BE2C (cell line): ENCODE measurements around the gene ELOVL5.
"Not testable (repeated sequence)": the region's sequence is repeated elsewhere in the genome, so short reads cannot be mapped to it uniquely, and the experiment has no call there.

Experiments
- DNase-seq: peaks from one replicate; pipeline ENCODE4 v3.0.0-alpha.2; 2020
- H3K27me3 ChIP-seq: fragments of 250-450 bp; sonication (Bioruptor Pico); 2 replicates; pipeline ENCODE4 v1.5.1; 2020; ENCODE audit warnings: mild to moderate bottlenecking
- H3K36me3 ChIP-seq: fragments of 250-450 bp; sonication (Bioruptor Pico); 2 replicates; pipeline ENCODE4 v1.5.1; 2020; ENCODE audit warnings: mild to moderate bottlenecking
- H3K4me1 ChIP-seq: fragments of 250-450 bp; sonication (Bioruptor Pico); 2 replicates; pipeline ENCODE4 v1.5.1; 2020
- H3K4me3 ChIP-seq: 2 replicates; pipeline ENCODE4 v1.5.1; 2011; ENCODE audit warnings: low read depth, low read length
- H3K9me3 ChIP-seq: fragments of 250-450 bp; sonication (Bioruptor Pico); 2 replicates; pipeline ENCODE4 v1.5.1; 2020
- TF ChIP-seq, protein P1 (sequence below): IDR thresholded peaks from 2 replicates; pipeline ENCODE4 v1.5.1; 2012; ENCODE audit warnings: mild to moderate bottlenecking, low read depth, low read length

Gene ELOVL5

DNA sequence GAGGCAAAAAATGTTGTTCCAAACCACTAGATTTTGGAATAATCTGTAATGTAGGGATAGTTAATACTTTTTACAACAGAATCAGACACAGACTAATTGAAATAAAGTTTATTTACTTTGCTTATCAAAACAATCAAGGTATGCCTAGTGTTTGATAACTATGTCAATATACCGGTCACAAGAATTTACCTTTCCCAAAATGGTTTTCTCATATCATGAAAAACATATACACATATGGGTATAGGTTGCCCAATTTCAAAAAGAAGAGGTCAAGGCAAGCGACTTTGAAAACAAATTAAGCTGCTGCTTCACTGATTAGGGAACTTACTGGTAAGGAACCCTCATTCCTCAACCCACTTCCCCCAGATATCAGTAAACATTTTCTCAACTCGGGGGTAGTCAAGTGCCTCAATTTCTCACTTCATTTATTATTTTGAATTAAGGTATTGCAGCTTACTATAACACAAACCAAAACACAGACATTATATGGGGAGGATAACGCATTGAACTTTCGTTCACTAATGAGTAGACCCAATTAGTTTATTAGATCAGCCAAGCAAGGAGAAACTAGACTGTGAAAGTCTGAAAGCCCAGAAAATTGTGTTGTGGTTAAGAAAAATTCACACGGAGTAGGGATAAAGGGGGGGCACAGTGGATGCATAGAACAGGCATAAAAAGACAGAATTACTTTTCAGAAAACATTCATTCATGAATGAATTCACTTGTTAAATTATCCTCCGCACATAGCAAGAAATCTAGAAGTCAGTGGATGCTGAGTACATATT lies 9.0 kb upstream of the ELOVL5 start:
- no peaks in the 10 kb centered on the region for H3K9me3 ChIP-seq
- TF ChIP-seq, protein P1, sequence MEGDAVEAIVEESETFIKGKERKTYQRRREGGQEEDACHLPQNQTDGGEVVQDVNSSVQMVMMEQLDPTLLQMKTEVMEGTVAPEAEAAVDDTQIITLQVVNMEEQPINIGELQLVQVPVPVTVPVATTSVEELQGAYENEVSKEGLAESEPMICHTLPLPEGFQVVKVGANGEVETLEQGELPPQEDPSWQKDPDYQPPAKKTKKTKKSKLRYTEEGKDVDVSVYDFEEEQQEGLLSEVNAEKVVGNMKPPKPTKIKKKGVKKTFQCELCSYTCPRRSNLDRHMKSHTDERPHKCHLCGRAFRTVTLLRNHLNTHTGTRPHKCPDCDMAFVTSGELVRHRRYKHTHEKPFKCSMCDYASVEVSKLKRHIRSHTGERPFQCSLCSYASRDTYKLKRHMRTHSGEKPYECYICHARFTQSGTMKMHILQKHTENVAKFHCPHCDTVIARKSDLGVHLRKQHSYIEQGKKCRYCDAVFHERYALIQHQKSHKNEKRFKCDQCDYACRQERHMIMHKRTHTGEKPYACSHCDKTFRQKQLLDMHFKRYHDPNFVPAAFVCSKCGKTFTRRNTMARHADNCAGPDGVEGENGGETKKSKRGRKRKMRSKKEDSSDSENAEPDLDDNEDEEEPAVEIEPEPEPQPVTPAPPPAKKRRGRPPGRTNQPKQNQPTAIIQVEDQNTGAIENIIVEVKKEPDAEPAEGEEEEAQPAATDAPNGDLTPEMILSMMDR, result no peak
- DNase-seq, result no peak
- no peaks in the 10 kb centered on the region for H3K36me3 ChIP-seq
- no peaks in the 10 kb centered on the region for H3K27me3 ChIP-seq
- H3K4me1 ChIP-seq, result peaks cover 6% of the 10 kb centered on the region
- H3K4me3 ChIP-seq, result no peak overlapping the region

DNA sequence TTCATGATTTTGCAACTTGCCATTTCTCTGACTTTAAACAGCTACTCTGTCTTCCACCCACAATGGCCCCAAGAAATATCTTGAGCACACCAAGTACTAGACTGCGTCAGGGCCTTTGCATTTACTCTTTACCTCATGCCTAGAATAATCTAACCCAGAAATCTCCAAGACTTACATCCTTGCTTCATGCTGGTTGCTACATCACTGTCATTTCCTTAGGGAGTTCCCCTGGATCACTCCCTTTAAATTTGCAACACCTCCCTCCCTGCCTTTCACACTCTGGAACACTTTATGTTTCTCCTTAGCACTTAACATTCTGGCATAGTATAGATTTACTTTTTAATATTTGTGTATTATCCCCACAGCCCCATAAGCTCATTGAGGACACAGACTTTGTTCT lies 4.9 kb upstream of the ELOVL5 start:
- TF ChIP-seq, protein P1, result no peak
- H3K4me3 ChIP-seq, result no peak overlapping the region
- no peaks in the 10 kb centered on the region for H3K9me3 ChIP-seq
- peaks cover 5% of the 10 kb centered on the region for H3K4me1 ChIP-seq
- no peaks in the 10 kb centered on the region for H3K27me3 ChIP-seq
- DNase-seq, result no peak
- H3K36me3 ChIP-seq, result no peaks in the 10 kb centered on the region

DNA sequence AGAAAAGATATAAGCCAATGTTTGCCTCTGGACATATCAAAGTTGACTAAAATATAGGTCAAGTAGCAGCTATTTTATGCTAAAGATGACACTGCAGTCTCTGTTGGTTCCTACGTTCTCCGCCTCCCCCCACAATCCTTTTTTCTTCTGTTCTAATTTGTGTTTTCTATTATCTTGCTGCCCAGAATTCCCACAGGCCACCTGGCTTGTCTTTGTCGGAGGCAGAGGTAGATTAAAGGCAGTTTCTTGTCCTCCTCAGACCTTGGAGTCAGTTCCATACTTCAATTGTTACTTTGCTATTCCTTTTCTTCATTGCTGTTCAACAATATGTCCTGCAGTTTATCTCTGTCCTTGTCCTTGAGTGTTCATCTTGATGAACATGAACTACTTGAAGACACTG lies 3.6 kb upstream of the ELOVL5 start:
- H3K4me3 ChIP-seq, result no peak overlapping the region
- no peaks in the 10 kb centered on the region for H3K4me1 ChIP-seq
- no peaks in the 10 kb centered on the region for H3K36me3 ChIP-seq
- TF ChIP-seq, protein P1, result no peak
- H3K27me3 ChIP-seq, result no peaks in the 10 kb centered on the region
- no peak for DNase-seq
- no peaks in the 10 kb centered on the region for H3K9me3 ChIP-seq

DNA sequence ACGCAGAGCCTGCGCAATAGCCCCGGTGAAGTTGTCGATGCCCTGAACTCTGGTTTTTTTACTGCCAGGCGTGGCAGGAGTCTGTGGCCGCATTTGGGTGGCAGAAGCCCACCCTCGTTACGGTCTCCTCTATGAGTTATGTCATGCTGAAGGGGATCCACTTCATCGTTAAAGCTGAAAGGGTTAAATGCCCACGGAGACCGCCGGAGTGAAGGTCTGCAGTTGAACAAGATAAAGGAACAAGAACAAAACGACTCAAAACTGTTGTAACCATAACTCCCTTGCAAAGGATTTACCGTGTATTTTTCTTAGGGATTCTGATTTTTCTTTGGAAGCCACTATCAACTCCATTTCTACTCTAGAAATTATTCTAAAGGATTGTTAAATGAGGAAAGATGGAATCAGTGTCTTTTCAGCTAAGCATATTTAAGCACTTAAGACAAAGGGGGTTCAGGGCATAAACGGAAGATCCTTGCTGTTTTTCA lies 501 bp upstream of the ELOVL5 start:
- Histone ChIP-seq H3K4me3 (peak overlapping the region; percentile 86), H3K36me3 (peaks cover 9% of the 10 kb centered on the region), H3K9me3 (no peaks in the 10 kb centered on the region), H3K4me1 (peaks cover 3% of the 10 kb centered on the region; the same call in 1 of the 2 replicates), H3K27me3 (no peaks in the 10 kb centered on the region)
- TF ChIP-seq, protein P1, result no peak
- no peak for DNase-seq

DNA sequence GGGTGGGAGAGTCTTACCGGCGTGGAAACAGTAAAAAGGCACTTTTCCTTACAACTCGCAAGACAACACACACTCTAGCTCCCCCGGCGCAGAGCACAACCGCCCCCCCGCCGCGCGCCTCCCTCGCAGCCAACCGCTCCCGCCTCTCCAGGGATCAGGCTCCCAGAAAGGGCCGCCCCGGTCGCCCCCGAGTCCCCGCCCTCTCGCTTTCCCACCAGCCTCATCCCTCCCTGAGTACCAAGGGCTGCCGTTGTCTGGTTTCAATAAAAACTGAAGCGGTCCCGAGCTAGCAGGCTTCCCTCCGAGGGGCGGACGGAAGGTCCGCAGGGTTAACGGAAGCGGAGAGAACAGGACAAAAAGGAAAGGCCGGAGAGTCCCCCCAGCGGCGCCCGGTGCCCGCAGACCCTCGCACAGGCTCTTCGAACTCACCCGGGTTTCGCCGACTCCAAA lies 804 bp downstream of the ELOVL5 start:
- Histone ChIP-seq H3K4me1 (peaks cover 3% of the 10 kb centered on the region; the same call in 1 of the 2 replicates), H3K9me3 (no peaks in the 10 kb centered on the region), H3K27me3 (no peaks in the 10 kb centered on the region), H3K4me3 (peak overlapping the region; percentile 86), H3K36me3 (peaks cover 9% of the 10 kb centered on the region)
- TF ChIP-seq, protein P1, result no peak
- peak; percentile 81 for DNase-seq

DNA sequence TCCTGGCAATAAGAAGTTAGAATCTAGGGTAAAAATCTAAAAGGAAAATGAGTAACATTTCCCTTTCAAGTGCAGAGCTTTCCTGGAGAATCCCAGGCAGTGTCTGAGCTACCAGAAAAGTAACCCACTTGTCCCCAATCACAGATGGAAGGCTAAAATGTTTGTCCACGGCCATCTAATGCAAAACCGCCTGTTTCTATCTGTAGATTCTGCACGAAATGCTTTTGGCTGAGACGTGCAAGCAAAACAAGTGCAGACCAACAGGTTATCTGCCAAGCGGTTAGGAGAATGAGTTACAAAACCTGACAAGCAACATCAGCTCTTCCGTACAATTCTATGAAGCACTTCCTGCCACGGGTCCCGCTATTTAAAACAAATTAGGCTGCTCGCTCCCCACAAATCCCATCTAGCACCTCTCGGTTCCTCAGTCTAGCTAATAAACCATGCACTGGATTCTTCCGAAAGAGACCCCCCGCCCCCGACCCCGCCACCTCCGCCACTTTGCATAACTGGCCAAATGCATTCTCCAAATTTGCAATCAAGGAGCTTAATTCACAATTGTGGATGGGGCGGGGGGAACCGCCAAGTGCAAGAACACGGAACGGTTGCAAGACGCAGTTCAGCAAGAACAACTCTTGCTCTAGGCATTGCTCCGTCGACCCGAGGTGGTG lies 1.4 kb downstream of the ELOVL5 start:
- H3K36me3 ChIP-seq, result peaks cover 9% of the 10 kb centered on the region
- H3K9me3 ChIP-seq, result no peaks in the 10 kb centered on the region
- H3K4me1 ChIP-seq, result peaks cover 3% of the 10 kb centered on the region
- H3K4me3 ChIP-seq, result peak overlapping the region; percentile 86
- H3K27me3 ChIP-seq, result no peaks in the 10 kb centered on the region
- TF ChIP-seq, protein P1, result no peak
- DNase-seq, result no peak

DNA sequence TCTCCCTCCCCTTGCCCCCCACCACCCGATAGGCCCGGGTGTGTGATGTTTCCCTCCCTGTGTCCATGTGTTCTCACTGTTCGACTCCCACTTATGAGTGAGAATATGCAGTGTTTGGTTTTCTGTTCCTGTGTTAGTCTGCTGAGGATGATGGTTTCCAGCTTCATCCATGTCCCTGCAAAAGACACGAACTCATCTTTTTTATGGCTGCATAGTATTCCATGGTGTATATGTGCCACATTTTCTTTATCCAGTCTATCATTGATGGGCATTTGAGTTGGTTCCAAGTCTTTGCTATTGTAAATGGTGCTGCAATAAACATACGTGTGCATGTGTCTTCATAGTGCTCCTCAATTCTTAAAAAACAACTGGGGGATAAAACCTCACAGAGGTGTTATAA lies 2.7 kb downstream of the ELOVL5 start:
- not testable (repeated sequence) for H3K4me3 ChIP-seq, H3K4me1 ChIP-seq, H3K9me3 ChIP-seq

More for the DNA sequence above, 2.7 kb downstream of the ELOVL5 start:
- not testable (repeated sequence) for H3K36me3 ChIP-seq, DNase-seq, H3K27me3 ChIP-seq
